ENCODE data around the gene EHD3.

- TF ChIP-seq CTCF (IDR thresholded peaks at IDR 0.05) (no peak), POLR2A (IDR thresholded peaks at IDR 0.05) (no peak)
Observed at GRCh38 chr2:31219131-31219969, 14.6 kb upstream of the EHD3 start.
